HCT116 (cell line): ENCODE data around the gene MYO1E. TPM values are rescaled to one million over a fixed set of nuclear protein-coding genes. Genes with fewer than 3 reads are reported as not detected.

Experiments used
- ATAC-seq: fragments of 200-7000 bp; cut with Tn5 transposase; 2 replicates; pipeline ENCODE4 v1.9.1; 2020; ENCODE audit warnings: mild to moderate bottlenecking, moderate library complexity
- BruUV-seq: library from RNA; stranded (reverse); fragments of 400-500 nt; replicated peaks from 2 replicates; lab custom pipeline; 2021; lab: Mats Ljungman, UMichigan
- CTCF ChIA-PET: fragments of 300-600 bp; sonication (Branson Sonifier 250); formaldehyde crosslinking; loops from one replicate; lab custom pipeline; 2021; ENCODE audit warnings: antibody characterized with exemption; lab: Charles Lee
- POLR2A ChIA-PET: fragments of 300-600, 350-600 bp; sonication (Branson Sonifier 250); formaldehyde crosslinking; loops from one replicate; lab custom pipeline; 2021; ENCODE audit warnings: antibody characterized with exemption; lab: Charles Lee
- RAD21 ChIA-PET, 2 experiments: fragments of 300-600 bp; sonication (Branson Sonifier 250); formaldehyde crosslinking; loops; one replicate each; lab custom pipeline; 2023; ENCODE audit warnings: low total read pairs in 2 of 2; ENCODE audit not compliant: uncharacterized antibody in 2 of 2, unreplicated experiment in 2 of 2, low non-redundant PET in 1 of 2; lab: Charles Lee
- DNase-seq: peaks from one replicate; pipeline ENCODE4 v3.0.0-alpha.2; 2010; ENCODE audit warnings: low read depth, low spot score
- H2AFZ ChIP-seq: fragments of 200-600 bp; shearing (Covaris generic), sonication (generic); 2 replicates; pipeline ENCODE4 v1.6.1; 2017; ENCODE audit warnings: low read depth, mixed run types, mixed read lengths, antibody characterized with exemption, low read length; ENCODE audit not compliant: poor library complexity, severe bottlenecking
- H3K27ac ChIP-seq: 2 replicates; pipeline ENCODE4 v1.5.1; 2012; ENCODE audit warnings: low read depth, low read length
- H3K27me3 ChIP-seq: fragments of 200-600 bp; sonication (generic); 2 replicates; pipeline ENCODE4 v1.6.1; 2016; ENCODE audit warnings: mixed run types, low read length, mixed read lengths; ENCODE audit not compliant: insufficient read depth
- H3K36me3 ChIP-seq, 2 experiments: fragments of 200-500 bp in 1 of 2; fragments of 200-600 bp in 1 of 2; sonication (Bioruptor generic) in 1 of 2; sonication (generic) in 1 of 2; 2 replicates each; pipeline versions ENCODE4 v1.5.1 to v1.6.1; 2014 to 2016; ENCODE audit warnings: low read length in 2 of 2, inconsistent platforms in 1 of 2, mixed read lengths in 1 of 2, mixed run types in 1 of 2; ENCODE audit not compliant: insufficient read depth in 2 of 2, control insufficient read depth in 1 of 2
- H3K4me1 ChIP-seq, 2 experiments: fragments of 200-600 bp in 1 of 2; sonication (generic) in 1 of 2; 2 replicates each; pipeline versions ENCODE4 v1.5.1 to v1.6.1; 2012 to 2017; ENCODE audit warnings: low read length in 2 of 2, inconsistent platforms in 1 of 2, mild to moderate bottlenecking in 1 of 2, mixed read lengths in 1 of 2, mixed run types in 1 of 2, moderate library complexity in 1 of 2; ENCODE audit not compliant: insufficient read depth in 2 of 2, control insufficient read depth in 1 of 2
- H3K4me2 ChIP-seq: fragments of 200-600 bp; sonication (generic); 2 replicates; pipeline ENCODE4 v1.6.1; 2017; ENCODE audit warnings: mixed run types, low read length, mixed read lengths
- H3K4me3 ChIP-seq, 2 experiments: fragments of 200-600 bp in 1 of 2; sonication (generic) in 1 of 2; replicated peaks in 1 of 2; 2 replicates each; pipeline ENCODE4 v1.5.1; 2011 to 2016; ENCODE audit warnings: low read length in 2 of 2, control low read depth in 1 of 2, low read depth in 1 of 2, mild to moderate bottlenecking in 1 of 2, mixed read lengths in 1 of 2, mixed run types in 1 of 2
- H3K79me2 ChIP-seq: fragments of 200-600 bp; sonication (generic); 2 replicates; pipeline ENCODE4 v1.6.1; 2017; ENCODE audit warnings: mild to moderate bottlenecking, mixed run types, low read length, moderate library complexity, mixed read lengths; ENCODE audit not compliant: insufficient read depth
- H3K9ac ChIP-seq: fragments of 200-600 bp; sonication (generic); 2 replicates; pipeline ENCODE4 v1.6.1; 2016; ENCODE audit warnings: low read length, mixed read lengths
- H3K9me2 ChIP-seq: fragments of 200-600 bp; sonication (generic), shearing (Covaris generic); 2 replicates; pipeline ENCODE4 v1.6.1; 2017; ENCODE audit warnings: mixed run types, mild to moderate bottlenecking, moderate library complexity; ENCODE audit not compliant: insufficient read depth
- H3K9me3 ChIP-seq, 2 experiments: fragments of 200-500 bp in 1 of 2; fragments of 200-600 bp in 1 of 2; sonication (Bioruptor generic) in 1 of 2; sonication (generic) in 1 of 2; 2 replicates each; pipeline ENCODE4 v1.6.1; 2014 to 2017; ENCODE audit warnings: low read length in 2 of 2, mixed read lengths in 2 of 2, inconsistent platforms in 1 of 2, low read depth in 1 of 2, mild to moderate bottlenecking in 1 of 2, mixed run types in 1 of 2, moderate library complexity in 1 of 2; ENCODE audit not compliant: control insufficient read depth in 1 of 2, insufficient read depth in 1 of 2
- H4K20me1 ChIP-seq: fragments of 200-600 bp; sonication (generic), shearing (Covaris generic); 2 replicates; pipeline ENCODE4 v1.6.1; 2017; ENCODE audit warnings: mixed run types, mild to moderate bottlenecking, moderate library complexity; ENCODE audit not compliant: insufficient read depth
- CBX3 ChIP-seq: IDR thresholded peaks from 2 replicates; pipeline ENCODE4 v1.6.1; 2012; ENCODE audit warnings: low read depth
- CEBPB ChIP-seq: IDR thresholded peaks from 2 replicates; pipeline ENCODE4 v1.6.1; 2012; ENCODE audit warnings: low read depth
- ELF1 ChIP-seq: IDR thresholded peaks from 2 replicates; pipeline ENCODE4 v1.6.1; 2012; ENCODE audit warnings: low read depth, borderline replicate concordance
- EZH2 ChIP-seq: fragments of 200-600 bp; sonication (generic); IDR thresholded peaks from 2 replicates; pipeline ENCODE4 v1.6.1; 2017; ENCODE audit warnings: antibody characterized with exemption, mixed run types
- MAX ChIP-seq: IDR thresholded peaks from 2 replicates; pipeline ENCODE4 v1.6.1; 2012
- POLR2A ChIP-seq: IDR thresholded peaks from 2 replicates; pipeline ENCODE4 v1.7.0; 2011; ENCODE audit warnings: borderline replicate concordance; ENCODE audit not compliant: insufficient read depth, insufficient read length; ENCODE audit errors: extremely low read depth
- POLR2AphosphoS5 ChIP-seq: IDR thresholded peaks from 2 replicates; pipeline ENCODE4 v1.6.1; 2011; ENCODE audit warnings: mild to moderate bottlenecking, low read depth, low read length, moderate library complexity
- RAD21 ChIP-seq: IDR thresholded peaks from 2 replicates; pipeline ENCODE4 v1.6.1; 2012; ENCODE audit warnings: low read depth, mild to moderate bottlenecking
- SP1 ChIP-seq: IDR thresholded peaks from 2 replicates; pipeline ENCODE4 v1.6.1; 2012; ENCODE audit warnings: low read depth
- SRF ChIP-seq: IDR thresholded peaks from 2 replicates; pipeline ENCODE4 v1.6.1; 2012; ENCODE audit warnings: low read depth
- YY1 ChIP-seq: IDR thresholded peaks from 2 replicates; pipeline ENCODE4 v1.6.1; 2011; ENCODE audit warnings: low read length, low read depth, moderate library complexity, mild to moderate bottlenecking; ENCODE audit not compliant: insufficient replicate concordance; ENCODE audit errors: extremely low read depth
- ZNF274 ChIP-seq: fragments of 200-500 bp; sonication (Bioruptor generic); IDR thresholded peaks from 2 replicates; pipeline ENCODE4 v1.6.1; 2014; ENCODE audit warnings: mild to moderate bottlenecking, low read depth, low read length, inconsistent platforms
- intact Hi-C: fragments of 100-400 bp; cut with micrococcal nuclease; formaldehyde crosslinking; loops from 2 replicates; pipeline ENCODE4 v1.10.0; 2022
- total RNA-seq: library from RNA; stranded (reverse); gene quantifications from one replicate; pipeline ENCODE4 v1.2.1, GENCODE V29; 2021; ENCODE audit not compliant: unreplicated experiment
- TF ChIP-seq, protein P1 (sequence below): IDR thresholded peaks from 2 replicates; pipeline ENCODE4 v1.6.1; 2012; ENCODE audit warnings: low read depth
- TF ChIP-seq, protein P2 (sequence below): IDR thresholded peaks from 2 replicates; pipeline ENCODE4 v1.6.1; 2011; ENCODE audit warnings: mild to moderate bottlenecking, low read length, moderate library complexity; ENCODE audit not compliant: insufficient replicate concordance; ENCODE audit errors: extremely low read depth

The MYO1E gene
- total RNA-seq, 1 experiment from 2014 or later: 182 TPM

GRCh38 chr15:59420108-59420507 is 47.4 kb upstream of the MYO1E start:
- Histone ChIP-seq H3K9me3 (no peaks in the 10 kb centered on the region), H3K79me2 (no peaks in the 10 kb centered on the region), H3K36me3 (no peaks in the 10 kb centered on the region), H3K4me1 (no peaks in the 10 kb centered on the region), H2AFZ (no peak overlapping the region), H3K4me2 (no peak overlapping the region), H3K4me3 (no peak overlapping the region), H4K20me1 (no peaks in the 10 kb centered on the region), H3K9ac (no peak overlapping the region), H3K9me2 (no peaks in the 10 kb centered on the region), H3K27me3 (no peaks in the 10 kb centered on the region), H3K27ac (no peak overlapping the region)
- TF ChIP-seq SRF (no peak), CEBPB (no peak), EZH2 (no peak), MAX (no peak), POLR2A (no peak), CBX3 (no peak), POLR2AphosphoS5 (no peak), RAD21 (no peak), ZNF274 (no peak), YY1 (no peak), ELF1 (no peak), SP1 (no peak)
- TF ChIP-seq, protein P1, sequence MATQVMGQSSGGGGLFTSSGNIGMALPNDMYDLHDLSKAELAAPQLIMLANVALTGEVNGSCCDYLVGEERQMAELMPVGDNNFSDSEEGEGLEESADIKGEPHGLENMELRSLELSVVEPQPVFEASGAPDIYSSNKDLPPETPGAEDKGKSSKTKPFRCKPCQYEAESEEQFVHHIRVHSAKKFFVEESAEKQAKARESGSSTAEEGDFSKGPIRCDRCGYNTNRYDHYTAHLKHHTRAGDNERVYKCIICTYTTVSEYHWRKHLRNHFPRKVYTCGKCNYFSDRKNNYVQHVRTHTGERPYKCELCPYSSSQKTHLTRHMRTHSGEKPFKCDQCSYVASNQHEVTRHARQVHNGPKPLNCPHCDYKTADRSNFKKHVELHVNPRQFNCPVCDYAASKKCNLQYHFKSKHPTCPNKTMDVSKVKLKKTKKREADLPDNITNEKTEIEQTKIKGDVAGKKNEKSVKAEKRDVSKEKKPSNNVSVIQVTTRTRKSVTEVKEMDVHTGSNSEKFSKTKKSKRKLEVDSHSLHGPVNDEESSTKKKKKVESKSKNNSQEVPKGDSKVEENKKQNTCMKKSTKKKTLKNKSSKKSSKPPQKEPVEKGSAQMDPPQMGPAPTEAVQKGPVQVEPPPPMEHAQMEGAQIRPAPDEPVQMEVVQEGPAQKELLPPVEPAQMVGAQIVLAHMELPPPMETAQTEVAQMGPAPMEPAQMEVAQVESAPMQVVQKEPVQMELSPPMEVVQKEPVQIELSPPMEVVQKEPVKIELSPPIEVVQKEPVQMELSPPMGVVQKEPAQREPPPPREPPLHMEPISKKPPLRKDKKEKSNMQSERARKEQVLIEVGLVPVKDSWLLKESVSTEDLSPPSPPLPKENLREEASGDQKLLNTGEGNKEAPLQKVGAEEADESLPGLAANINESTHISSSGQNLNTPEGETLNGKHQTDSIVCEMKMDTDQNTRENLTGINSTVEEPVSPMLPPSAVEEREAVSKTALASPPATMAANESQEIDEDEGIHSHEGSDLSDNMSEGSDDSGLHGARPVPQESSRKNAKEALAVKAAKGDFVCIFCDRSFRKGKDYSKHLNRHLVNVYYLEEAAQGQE: no peak
- TF ChIP-seq, protein P2, sequence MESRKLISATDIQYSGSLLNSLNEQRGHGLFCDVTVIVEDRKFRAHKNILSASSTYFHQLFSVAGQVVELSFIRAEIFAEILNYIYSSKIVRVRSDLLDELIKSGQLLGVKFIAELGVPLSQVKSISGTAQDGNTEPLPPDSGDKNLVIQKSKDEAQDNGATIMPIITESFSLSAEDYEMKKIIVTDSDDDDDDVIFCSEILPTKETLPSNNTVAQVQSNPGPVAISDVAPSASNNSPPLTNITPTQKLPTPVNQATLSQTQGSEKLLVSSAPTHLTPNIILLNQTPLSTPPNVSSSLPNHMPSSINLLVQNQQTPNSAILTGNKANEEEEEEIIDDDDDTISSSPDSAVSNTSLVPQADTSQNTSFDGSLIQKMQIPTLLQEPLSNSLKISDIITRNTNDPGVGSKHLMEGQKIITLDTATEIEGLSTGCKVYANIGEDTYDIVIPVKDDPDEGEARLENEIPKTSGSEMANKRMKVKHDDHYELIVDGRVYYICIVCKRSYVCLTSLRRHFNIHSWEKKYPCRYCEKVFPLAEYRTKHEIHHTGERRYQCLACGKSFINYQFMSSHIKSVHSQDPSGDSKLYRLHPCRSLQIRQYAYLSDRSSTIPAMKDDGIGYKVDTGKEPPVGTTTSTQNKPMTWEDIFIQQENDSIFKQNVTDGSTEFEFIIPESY: no peak
- POLR2A ChIA-PET: no interaction called here
- no TSS peak for BruUV-seq
- ATAC-seq (no peak), DNase-seq (no peak)
- RAD21 ChIA-PET: no interaction called here
- intact Hi-C loops: no loop called here
- CTCF ChIA-PET: no interaction called here
